ENCODE data around the gene PCSK1N.
A peak's percentile ranks its signal among the peaks of the same experiment; 100 is the strongest.
"Not testable (repeated sequence)": the region's sequence is repeated elsewhere in the genome, so short reads cannot be mapped to it uniquely, and the experiment has no call there.

The PCSK1N gene

DNA sequence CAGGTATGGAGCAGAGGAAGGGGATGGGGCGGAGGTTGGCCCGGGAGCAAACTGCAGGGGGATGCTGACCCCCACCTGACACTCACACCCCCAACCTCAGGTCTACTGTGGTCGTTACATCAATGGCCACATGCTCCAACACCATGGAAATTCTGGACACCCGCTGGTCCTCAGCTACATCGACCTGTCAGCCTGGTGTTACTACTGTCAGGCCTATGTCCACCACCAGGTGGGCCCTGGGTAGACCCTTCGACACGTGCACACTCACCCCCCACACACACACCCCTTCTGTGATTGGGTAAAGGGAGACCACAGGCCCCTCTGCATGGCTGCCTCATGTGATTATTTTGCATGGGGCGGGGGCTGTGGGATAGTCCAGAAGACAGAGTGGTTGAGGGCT lies 11.3 kb downstream of the PCSK1N start:
- DNase-seq (ENCODE audit: low read depth in 4 of 4, low spot score in 1 of 4) = no peak

DNA sequence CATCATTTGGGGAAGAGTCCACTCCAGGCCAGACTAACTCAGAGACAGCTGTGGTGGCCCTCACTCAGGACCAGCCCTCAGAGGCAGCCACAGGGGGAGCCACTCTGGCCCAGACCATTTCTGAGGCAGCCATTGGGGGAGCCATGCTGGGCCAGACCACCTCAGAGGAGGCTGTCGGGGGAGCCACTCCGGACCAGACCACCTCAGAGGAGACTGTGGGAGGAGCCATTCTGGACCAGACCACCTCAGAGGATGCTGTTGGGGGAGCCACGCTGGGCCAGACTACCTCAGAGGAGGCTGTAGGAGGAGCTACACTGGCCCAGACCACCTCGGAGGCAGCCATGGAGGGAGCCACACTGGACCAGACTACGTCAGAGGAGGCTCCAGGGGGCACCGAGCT lies 12.4 kb downstream of the PCSK1N start:
- no peak for DNase-seq (ENCODE audit: low read depth in 4 of 4, low spot score in 1 of 4)

DNA sequence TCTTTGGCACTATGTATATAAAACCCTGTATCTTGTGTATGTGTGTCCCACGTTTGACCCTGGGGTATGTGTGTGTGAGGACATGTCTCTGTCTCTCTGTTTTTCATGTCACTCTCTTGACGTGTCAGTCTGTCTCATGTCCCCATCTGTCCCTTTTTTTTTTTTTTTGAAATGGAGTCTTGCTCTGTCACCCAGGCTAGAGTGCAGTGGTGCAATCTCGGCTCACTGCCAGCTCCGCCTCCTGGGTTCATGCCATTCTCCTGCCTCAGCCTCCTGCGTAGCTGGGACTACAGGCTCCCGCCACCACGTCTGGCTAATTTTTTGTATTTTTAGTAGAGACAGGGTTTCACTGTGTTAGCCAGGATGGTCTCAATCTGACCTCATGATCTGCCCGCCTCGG lies 16.0 kb downstream of the PCSK1N start:
- not testable (repeated sequence) for DNase-seq (ENCODE audit: low read depth in 4 of 4, low spot score in 1 of 4)

DNA sequence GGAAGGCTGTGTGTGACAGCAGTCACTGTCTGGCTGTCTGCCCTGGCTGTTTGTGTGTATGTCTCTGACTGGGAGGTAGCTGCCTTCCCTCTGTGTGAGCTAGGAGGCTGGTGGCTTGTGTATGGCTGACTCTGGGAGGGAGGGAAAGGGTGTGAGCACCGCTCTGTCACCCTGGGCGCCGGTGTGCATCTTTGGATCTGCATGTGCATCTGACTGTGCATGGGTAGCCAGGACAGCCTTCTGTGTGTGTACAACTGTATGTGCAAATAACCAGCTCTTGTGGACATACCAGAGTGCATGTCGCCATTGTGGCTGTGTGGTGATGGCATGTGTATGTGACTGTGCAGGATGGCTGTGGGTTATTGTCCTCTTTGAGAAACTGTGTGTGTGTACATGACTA lies 16.5 kb downstream of the PCSK1N start:
- DNase-seq (ENCODE audit: low read depth in 4 of 4, low spot score in 1 of 4) = no peak

DNA sequence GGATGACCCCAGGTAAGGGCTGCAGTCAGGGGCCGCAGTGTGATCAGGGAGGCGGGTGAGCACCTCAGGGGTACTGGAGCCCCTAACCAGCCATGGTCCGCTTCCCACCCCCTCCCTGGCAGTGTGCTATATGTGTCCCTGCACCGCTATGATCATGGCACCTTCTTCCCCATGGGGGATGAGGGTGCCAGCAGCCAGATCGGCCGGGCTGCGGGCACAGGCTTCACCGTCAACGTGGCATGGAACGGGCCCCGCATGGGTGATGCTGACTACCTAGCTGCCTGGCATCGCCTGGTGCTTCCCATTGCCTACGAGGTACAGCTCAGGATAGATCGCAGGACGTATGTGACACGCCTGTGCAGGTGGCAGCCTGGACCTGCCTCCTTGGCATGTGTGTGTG lies 17.3 kb downstream of the PCSK1N start:
- no peak for DNase-seq (ENCODE audit: low read depth in 4 of 4, low spot score in 1 of 4)

DNA sequence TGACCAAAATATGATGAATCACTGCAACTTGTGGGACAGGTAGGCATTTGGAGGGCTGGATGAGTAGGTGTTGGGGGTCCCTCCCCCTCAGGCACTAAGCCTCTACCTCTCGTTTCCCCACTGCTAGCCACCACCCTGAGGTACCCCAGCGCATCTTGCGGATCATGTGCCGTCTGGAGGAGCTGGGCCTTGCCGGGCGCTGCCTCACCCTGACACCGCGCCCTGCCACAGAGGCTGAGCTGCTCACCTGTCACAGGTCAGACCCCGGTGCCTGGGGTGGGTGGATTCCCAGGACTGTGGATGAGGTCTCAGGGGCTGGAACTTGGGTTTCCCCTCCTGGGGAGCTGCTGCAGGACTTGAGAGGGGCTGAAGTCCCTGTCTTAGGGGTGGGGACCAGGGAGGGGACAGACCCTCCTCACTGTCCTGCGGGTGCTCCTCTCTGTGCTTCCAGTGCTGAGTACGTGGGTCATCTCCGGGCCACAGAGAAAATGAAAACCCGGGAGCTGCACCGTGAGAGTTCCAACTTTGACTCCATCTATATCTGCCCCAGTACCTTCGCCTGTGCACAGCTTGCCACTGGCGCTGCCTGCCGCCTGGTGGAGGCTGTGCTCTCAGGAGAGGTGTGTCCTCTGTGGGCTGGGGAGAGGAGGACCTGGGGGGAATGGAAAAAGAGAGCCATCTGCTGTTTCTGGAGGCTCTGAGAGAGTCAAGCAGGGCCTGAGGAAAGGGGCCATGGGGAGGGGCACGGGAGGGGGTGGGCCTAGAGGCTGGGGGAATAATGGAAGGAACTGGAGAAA lies 19.2 kb downstream of the PCSK1N start:
- DNase-seq (ENCODE audit: low read depth in 4 of 4, low spot score in 1 of 4) = no peak

DNA sequence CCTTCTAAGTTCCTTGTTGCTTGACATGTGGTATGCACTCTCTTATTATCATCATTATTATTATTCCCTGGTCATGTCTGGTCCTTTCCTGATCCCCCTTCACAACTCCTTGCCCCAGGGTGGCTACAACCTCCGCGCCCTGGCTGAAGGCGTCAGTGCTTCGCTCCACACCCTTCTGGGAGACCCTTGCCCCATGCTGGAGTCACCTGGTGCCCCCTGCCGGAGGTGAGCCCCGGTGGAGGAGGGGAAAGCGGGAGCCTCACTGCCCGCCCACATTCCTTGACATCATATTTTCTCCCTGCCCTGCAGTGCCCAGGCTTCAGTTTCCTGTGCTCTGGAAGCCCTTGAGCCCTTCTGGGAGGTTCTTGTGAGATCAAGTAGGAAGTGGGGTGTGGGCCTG lies 20.1 kb downstream of the PCSK1N start:
- no peak for DNase-seq (ENCODE audit: low read depth in 4 of 4, low spot score in 1 of 4)

DNA sequence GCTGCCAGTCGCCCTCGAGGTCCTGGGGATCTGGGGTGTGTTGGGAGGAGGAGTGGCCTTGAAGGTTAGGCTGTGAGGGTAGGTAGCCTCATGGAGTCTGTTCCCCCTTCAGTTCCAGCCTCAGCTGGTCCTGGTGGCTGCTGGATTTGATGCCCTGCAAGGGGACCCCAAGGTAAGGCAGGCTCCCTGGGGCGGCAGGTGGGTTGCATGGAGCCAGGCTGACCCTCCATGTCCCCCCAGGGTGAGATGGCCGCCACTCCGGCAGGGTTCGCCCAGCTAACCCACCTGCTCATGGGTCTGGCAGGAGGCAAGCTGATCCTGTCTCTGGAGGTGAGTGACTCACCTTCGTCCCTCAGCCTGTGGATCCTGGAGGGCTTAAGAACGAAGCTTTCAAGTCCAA lies 20.7 kb downstream of the PCSK1N start:
- no peak for DNase-seq (ENCODE audit: low read depth in 4 of 4, low spot score in 1 of 4)

DNA sequence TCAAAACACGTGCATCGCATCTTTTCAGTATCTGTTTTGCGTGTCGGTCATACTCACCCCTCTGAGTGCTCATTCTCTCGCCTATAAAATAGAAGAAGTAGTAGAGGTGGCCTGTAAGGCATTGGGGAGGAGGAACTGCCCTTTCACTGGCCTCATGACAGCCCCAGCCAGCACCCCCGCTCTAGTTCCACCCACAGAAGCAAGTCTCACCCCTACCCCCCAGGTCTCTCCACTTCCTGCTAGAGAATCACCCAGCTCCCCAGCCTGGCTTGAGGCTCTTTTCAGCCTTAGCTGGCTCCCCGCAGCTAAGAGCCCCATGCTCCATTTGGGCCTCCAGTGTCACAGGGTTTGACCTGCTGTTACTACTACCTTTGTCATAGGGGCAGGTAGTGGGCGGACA lies 21.8 kb downstream of the PCSK1N start:
- no peak for DNase-seq (ENCODE audit: low read depth in 4 of 4, low spot score in 1 of 4)

DNA sequence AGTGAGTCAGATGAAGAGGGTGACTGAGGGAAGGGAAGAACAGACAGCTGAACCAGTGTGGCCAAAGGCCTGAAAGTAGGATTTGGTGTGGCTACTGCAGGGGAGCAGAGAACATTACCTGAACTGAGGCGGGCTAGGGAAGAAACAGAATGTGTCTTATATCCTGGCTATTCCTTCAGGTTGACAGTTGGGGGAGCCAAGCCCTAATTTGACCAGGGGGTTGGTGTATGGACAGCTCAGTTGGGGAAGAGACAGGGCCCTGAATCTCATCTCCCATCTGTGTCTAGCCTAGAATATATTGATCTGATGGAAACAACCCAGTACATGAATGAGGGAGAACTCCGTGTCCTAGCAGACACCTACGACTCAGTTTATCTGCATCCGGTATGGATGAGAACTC lies 29.3 kb downstream of the PCSK1N start:
- no peak for DNase-seq (ENCODE audit: low read depth in 4 of 4, low spot score in 1 of 4)

DNA sequence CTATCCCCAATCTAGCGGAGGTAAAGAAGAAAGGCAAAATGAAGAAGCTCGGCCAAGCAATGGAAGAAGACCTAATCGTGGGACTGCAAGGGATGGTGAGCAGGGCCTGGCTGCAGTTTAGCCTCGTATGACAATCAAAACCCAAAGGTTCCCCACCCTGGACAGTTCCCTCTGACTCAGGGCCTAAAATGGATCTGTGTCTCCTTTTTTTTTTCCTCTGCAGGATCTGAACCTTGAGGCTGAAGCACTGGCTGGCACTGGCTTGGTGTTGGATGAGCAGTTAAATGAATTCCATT lies 32.6 kb downstream of the PCSK1N start:
- no peak for DNase-seq (ENCODE audit: low read depth in 4 of 4, low spot score in 1 of 4)

DNA sequence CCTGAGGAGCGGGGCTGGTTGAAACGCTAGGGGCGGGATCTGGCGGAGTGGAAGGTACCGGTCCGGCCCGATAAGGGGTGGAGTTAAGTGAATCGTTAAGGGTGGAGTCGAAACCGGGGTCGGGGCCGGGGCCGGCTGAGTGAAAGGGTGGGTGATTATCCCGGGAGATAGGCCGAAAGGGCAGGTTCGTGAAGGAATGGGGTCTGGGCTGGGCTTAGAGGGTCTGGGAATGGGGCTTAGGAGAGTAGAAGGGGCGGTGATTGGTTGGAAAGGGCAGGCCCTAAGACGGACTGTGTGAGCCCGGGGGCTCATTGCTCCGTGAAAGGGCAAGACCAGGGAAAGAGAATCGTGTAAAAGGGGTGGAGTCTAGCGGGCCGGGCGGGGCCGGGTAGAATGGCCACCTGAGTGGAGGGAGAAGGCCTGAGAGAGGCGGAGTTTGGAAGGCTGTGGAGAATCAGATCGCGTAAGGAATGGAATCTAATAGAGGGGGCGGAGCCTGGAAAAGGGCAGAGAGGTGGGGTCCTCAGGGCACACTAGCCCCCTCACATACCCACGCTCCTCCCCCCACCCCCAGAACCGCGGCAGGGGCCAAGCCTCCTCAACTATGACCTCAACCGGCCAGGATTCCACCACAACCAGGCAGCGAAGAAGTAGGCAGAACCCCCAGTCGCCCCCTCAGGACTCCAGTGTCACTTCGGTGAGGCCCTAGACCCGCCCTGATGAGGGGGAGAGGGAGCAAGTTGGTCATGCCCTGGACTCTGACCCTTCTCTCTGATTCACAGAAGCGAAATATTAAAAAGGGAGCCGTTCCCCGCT lies 33.1 kb downstream of the PCSK1N start:
- DNase-seq (ENCODE audit: low read depth in 4 of 4, low spot score in 1 of 4) = peak in 3 of 4 experiments; percentile 30 to 66 (median 44)

DNA sequence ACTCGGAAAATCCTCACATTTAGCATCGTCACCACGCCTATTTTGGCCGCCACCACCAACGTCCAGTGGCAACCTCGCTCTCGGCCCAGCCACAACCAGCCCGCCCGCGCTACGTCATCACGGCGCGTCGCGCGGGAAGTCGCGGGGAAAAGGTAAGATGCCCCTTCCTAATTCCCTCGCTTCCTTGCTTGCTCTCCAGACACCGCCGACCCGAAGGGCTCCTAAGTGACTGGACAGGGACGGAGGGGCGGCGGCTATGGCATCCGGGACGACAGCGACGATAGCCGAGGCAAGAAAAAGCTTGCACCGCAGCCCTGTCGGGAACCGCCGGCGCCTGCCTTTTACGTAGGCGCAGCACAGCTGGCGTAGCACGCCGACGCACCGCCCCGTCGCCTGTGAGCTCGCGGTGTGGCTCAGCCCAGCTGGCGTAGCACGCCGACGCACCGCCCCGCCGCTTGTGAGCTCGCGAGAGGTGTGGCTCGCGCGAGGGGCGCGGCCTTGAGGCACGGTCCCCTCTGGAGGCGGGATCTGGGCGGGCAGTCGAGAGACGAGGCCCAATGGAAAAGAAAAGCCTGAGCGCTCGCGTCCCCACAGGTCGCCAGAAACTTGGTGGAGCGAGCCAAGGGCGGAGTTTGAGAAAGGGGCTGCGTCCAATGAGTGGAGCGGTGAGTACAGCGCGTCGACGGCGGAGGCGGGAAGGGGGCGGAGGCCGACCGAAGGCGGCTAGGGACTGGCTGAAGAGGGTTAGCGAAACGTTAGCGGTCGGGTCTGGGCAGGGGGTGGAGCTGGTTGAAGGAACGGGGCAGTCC lies 33.9 kb downstream of the PCSK1N start, which contains the start of gene HDAC6:
TSS of gene HDAC6 (plus strand) at position 788 of the 809 bp plus-strand sequence. CDS start 626 bp downstream, outside the sequence.
- DNase-seq (ENCODE audit: low read depth in 4 of 4, low spot score in 1 of 4) = peak; percentile 70 to 89 (median 78)

DNA sequence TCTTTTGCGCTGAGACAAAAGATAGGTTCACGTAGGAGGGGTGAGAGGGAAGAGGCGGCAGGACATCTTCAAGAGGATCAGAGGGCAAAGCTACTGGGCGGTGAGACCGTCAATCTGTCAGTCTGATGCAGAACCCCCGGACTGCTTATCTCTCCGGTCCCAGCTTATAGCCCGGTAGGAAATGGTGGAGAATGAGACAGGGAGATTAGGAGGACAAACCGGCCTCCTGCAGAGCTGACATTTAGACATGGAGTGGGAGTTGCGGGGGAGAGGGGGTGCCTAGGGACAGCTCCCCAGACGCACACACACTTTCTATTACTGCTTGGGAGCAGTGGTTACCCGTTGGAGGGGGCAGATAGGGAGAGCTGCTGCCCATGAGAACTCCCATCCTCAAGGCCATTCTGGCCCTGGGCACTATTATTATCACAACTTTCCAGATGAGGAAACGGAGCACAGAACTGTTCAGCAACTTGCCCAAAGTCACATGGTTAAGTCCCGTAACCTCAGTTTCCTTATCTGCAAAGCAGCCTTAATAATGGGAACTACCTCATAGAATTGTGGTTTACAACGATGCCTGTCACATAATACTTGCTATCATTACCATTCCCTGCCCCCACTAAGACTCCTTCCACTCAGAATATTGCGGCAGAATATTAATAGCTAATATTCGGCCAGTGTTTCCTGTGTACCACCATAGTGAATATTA lies 34.7 kb downstream of the PCSK1N start:
- DNase-seq (ENCODE audit: low read depth in 4 of 4, low spot score in 1 of 4) = no peak

DNA sequence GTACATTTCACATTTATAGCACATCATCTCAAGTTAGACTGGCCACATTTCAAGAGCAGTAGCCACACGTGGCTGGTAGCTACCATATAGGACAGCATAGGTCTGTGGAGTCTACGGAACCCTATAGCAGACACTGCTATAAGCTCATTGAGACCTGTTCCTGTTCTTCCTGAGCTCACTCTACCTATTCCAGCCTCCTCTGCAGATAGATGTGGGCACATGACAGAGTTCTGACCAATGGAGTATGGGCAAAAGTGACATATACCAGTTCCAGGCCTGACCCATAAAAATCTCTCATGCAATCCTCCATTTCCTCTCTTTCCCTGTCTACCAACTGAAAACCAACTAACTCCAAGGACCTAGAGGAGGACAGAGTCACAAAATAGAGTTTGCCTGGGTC lies 37.1 kb downstream of the PCSK1N start:
- DNase-seq (ENCODE audit: low read depth in 4 of 4, low spot score in 1 of 4) = no peak

DNA sequence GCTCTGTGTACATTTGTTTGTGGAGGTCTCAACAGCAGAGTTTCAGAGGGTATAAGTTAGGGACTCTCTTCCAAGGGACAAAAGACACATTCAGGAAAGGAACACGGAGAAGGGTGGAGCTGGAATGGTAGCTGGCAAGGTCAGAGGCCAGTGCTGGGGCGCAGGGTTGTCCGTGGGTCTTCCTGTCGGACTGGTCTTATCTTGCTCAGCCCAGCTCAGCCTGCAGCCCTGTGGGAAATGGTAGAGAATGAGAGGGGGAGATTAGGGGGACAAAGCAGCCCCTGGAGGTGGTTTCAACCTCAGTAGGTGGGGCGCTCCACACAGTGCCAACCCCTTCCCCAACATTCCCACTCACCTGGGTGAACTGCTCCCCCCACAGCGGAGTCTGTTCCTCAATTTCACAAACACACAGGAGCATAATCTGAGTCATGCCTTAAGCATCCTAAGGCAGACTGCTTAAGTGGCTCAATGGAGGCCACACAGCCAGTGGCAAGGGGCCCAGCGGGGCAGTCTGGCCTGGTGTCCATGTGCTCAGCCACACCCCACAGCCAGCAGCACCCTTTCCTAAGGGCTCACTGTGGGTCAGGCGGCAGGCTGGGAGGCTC lies 40.4 kb downstream of the PCSK1N start:
- DNase-seq (ENCODE audit: low read depth in 4 of 4, low spot score in 1 of 4) = no peak

DNA sequence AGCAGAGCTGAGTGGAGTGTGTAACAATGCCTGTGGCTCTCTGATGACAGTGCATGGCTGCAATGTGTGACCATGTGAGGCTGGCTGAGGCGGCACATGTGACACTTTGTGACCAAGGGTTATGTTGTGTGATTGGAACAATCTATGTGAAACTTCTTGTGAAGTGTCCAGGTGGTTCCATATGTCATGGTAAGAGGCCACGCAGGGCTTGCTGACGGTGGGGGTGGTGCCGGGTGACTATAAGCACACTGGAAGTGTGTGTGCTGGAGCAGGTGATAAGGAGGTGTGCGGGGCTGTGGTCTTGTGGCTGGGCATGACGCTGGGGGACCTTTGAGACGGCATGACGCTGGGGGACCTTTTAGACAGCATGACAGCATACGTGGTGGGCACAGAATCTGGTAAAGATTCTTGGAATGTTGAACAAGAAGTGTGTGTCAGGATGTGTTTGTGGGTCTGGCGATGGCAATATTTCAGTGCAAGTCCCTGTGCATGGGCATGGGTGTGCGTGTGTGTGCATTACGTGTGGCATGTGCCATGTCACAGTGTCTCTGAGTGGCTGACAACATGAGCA lies 41.0 kb downstream of the PCSK1N start:
- no peak for DNase-seq (ENCODE audit: low read depth in 4 of 4, low spot score in 1 of 4)

DNA sequence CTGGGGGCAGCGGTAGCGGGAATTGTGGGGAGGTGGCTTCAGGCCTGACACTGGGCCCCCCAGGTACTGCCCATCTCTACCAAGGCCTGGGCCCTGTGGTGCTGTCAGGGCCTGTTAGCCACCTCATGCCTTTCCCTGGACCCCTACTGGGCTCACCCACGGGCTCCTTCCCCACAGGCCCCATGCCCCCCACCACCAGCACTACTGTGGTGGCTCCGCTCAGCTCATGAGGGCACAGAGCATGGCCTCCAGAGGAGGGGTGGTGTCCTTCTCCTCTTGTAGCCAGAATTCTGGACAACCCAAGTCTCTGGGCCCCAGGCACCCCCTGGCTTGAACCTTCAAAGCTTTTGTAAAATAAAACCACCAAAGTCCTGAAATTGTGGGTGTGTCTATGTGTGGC lies 41.5 kb downstream of the PCSK1N start:
- DNase-seq (ENCODE audit: low read depth in 4 of 4, low spot score in 1 of 4) = no peak

DNA sequence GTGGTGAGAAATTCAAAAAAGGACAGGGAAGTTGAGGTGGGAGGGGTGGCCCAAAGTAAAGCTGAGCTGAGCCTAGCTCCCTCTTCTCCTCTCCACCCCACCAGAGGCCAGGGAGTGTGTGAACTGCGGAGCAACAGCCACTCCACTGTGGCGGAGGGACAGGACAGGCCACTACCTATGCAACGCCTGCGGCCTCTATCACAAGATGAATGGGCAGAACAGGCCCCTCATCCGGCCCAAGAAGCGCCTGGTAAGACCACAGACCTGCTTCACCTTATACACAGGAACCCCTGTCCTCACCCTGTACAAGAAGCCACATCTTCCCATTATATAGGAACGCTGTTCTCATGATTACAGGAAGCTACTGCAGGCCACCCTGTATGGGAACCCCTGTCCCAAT lies 43.2 kb downstream of the PCSK1N start:
- no peak for DNase-seq (ENCODE audit: low read depth in 4 of 4, low spot score in 1 of 4)

DNA sequence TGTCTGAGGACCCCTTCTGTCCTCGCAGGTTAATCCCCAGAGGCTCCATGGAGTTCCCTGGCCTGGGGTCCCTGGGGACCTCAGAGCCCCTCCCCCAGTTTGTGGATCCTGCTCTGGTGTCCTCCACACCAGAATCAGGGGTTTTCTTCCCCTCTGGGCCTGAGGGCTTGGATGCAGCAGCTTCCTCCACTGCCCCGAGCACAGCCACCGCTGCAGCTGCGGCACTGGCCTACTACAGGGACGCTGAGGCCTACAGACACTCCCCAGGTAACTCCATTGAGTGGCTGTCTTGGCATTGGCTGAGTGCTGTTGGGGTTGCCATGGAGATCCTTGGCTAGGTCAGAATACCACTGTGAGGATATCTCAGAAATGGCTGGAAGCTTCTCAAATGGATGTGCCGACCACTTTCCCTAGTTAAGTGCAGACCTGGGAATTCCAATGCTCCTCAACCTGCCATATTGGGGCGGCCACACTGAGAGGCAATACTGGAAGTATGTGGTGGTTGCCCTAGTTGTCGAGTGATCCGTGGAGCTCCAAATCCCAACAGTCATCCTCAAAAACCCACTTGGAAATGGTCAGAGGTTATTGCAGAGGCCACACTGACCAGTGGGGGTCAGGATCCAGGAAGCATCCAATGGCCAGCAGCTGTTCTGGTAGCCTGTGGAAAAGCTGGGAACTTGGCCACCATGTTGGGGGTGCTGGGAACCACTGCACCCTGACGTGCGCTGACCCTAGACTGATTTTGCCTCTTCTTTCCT lies 44.2 kb downstream of the PCSK1N start:
- no peak for DNase-seq (ENCODE audit: low read depth in 4 of 4, low spot score in 1 of 4)

Measured in stimulated activated CD4-positive, alpha-beta T cell treated with anti-CD3 and anti-CD28 coated beads, Interleukin-1b, Interleukin-23, amount 100 ng/mL, for 24 hours (primary cell).